Measurements from ENCODE around the gene GAGE10.

- TF ChIP-seq ARID3B (CRISPR knock-in tag; IDR thresholded peaks at IDR 0.05; ENCODE audit: borderline replicate concordance) (no peak), ZBTB43 (CRISPR knock-in tag; IDR thresholded peaks at IDR 0.05) (no peak), ZNF436 (CRISPR knock-in tag; IDR thresholded peaks at IDR 0.05) (no peak), NFIC (IDR thresholded peaks at IDR 0.05) (no peak), JUND (IDR thresholded peaks at IDR 0.05; ENCODE audit: borderline replicate concordance, low read depth, low read length) (no peak), JUND (tag; IDR thresholded peaks at IDR 0.05; ENCODE audit: borderline replicate concordance, low read depth, low read length) (no peak), TCF7L2 (IDR thresholded peaks at IDR 0.05; ENCODE audit: low read depth, low read length) (no peak), PBX2 (CRISPR knock-in tag; IDR thresholded peaks at IDR 0.05; ENCODE audit: low read depth) (no peak), PBX2 (tag; conservative IDR thresholded peaks at IDR 0.05; ENCODE audit: low read depth) (no peak), JUNB (CRISPR knock-in tag; conservative IDR thresholded peaks at IDR 0.05) (no peak), PHB2 (IDR thresholded peaks at IDR 0.05; ENCODE audit: low read depth) (no peak), CREB3L1 (IDR thresholded peaks at IDR 0.05; ENCODE audit: borderline replicate concordance, low read depth) (no peak), CTCF (IDR thresholded peaks at IDR 0.05 in 2 of 3, conservative IDR thresholded peaks at IDR 0.05 in 1 of 3; ENCODE audit: insufficient read depth in 2 of 3, low read depth in 1 of 3, low read length in 3 of 3) (no peak), DACH1 (IDR thresholded peaks at IDR 0.05; ENCODE audit: partially characterized antibody) (no peak)
- TF ChIP-seq, protein P1, sequence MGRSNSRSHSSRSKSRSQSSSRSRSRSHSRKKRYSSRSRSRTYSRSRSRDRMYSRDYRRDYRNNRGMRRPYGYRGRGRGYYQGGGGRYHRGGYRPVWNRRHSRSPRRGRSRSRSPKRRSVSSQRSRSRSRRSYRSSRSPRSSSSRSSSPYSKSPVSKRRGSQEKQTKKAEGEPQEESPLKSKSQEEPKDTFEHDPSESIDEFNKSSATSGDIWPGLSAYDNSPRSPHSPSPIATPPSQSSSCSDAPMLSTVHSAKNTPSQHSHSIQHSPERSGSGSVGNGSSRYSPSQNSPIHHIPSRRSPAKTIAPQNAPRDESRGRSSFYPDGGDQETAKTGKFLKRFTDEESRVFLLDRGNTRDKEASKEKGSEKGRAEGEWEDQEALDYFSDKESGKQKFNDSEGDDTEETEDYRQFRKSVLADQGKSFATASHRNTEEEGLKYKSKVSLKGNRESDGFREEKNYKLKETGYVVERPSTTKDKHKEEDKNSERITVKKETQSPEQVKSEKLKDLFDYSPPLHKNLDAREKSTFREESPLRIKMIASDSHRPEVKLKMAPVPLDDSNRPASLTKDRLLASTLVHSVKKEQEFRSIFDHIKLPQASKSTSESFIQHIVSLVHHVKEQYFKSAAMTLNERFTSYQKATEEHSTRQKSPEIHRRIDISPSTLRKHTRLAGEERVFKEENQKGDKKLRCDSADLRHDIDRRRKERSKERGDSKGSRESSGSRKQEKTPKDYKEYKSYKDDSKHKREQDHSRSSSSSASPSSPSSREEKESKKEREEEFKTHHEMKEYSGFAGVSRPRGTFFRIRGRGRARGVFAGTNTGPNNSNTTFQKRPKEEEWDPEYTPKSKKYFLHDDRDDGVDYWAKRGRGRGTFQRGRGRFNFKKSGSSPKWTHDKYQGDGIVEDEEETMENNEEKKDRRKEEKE (IDR thresholded peaks at IDR 0.05; ENCODE audit: borderline replicate concordance in 1 of 2, control insufficient read depth in 1 of 2, low read depth in 2 of 2, low read length in 1 of 2) = no peak
Observed at GRCh38 chrX:49257074-49257790, 46.2 kb upstream of the GAGE10 start.
